IMR-90 (cell line): ENCODE results near the gene ALG8. TPM values are rescaled to one million over a fixed set of nuclear protein-coding genes. Genes with fewer than 3 reads are reported as not detected.

Experiments used
- ATAC-seq: fragments of 200-7000 bp; cut with Tn5 transposase; 2 replicates; pipeline ENCODE4 v1.9.1; 2020; ENCODE audit warnings: low read depth, mild to moderate bottlenecking, moderate library complexity
- BruUV-seq: library from RNA; stranded (reverse); fragments of 400-500 nt; replicated peaks from 2 replicates; lab custom pipeline; 2021; lab: Mats Ljungman, UMichigan
- CTCF ChIA-PET: fragments of 300-600 bp; formaldehyde crosslinking; extraction: SDS; loops from one replicate; lab custom pipeline; 2021; ENCODE audit warnings: antibody characterized with exemption; lab: Yijun Ruan, JAX
- POLR2A ChIA-PET: fragments of 300-600 bp; sonication (Branson Sonifier 250); formaldehyde crosslinking; loops from one replicate; lab custom pipeline; 2022; ENCODE audit warnings: antibody characterized with exemption; ENCODE audit not compliant: unreplicated experiment; lab: Charles Lee
- DNase-seq: peaks from one replicate; pipeline ENCODE4 v3.0.0; 2013
- H2AFZ ChIP-seq: replicated peaks from 2 replicates; pipeline ENCODE3; 2013; ENCODE audit warnings: low read length, mild to moderate bottlenecking; ENCODE audit not compliant: poor library complexity
- H2AK5ac ChIP-seq: 2 replicates; pipeline ENCODE4 v1.6.1; 2013; ENCODE audit warnings: low read depth, low read length, inconsistent platforms
- H2AK9ac ChIP-seq: replicated peaks from 2 replicates; pipeline ENCODE3; 2013; ENCODE audit warnings: mild to moderate bottlenecking, low read depth, low read length, moderate library complexity; ENCODE audit not compliant: poor library complexity
- H2BK120ac ChIP-seq: 2 replicates; pipeline ENCODE4 v1.6.1; 2013; ENCODE audit warnings: low read depth, low read length, inconsistent platforms
- H2BK15ac ChIP-seq: 3 replicates; pipeline ENCODE4 v1.6.1; 2013; ENCODE audit warnings: low read depth, low read length, inconsistent platforms
- H2BK20ac ChIP-seq: 2 replicates; pipeline ENCODE4 v1.6.1; 2013; ENCODE audit warnings: low read depth, mild to moderate bottlenecking, inconsistent platforms, low read length, moderate library complexity
- H2BK5ac ChIP-seq: 2 replicates; pipeline ENCODE4 v1.6.1; 2013; ENCODE audit warnings: mild to moderate bottlenecking, low read depth, low read length, inconsistent platforms; ENCODE audit not compliant: poor library complexity, severe bottlenecking
- H3K14ac ChIP-seq: replicated peaks from 2 replicates; pipeline ENCODE4 v1.6.1; 2013; ENCODE audit warnings: low read depth, low read length, inconsistent platforms
- H3K18ac ChIP-seq: 2 replicates; pipeline ENCODE4 v1.6.1; 2013; ENCODE audit warnings: low read depth, low read length, control low read depth
- H3K23ac ChIP-seq: 2 replicates; pipeline ENCODE4 v1.6.1; 2013; ENCODE audit warnings: low read depth, low read length, inconsistent platforms
- H3K27ac ChIP-seq: 2 replicates; pipeline ENCODE4 v1.5.1; 2013; ENCODE audit warnings: mild to moderate bottlenecking, control low read depth, low read length; ENCODE audit not compliant: insufficient read depth
- H3K27me3 ChIP-seq: 2 replicates; pipeline ENCODE4 v1.6.1; 2013; ENCODE audit warnings: low read length; ENCODE audit not compliant: control insufficient read depth, insufficient read depth
- H3K36me3 ChIP-seq: 2 replicates; pipeline ENCODE4 v1.6.1; 2013; ENCODE audit warnings: low read length, mixed read lengths; ENCODE audit not compliant: control insufficient read depth, insufficient read depth
- H3K4ac ChIP-seq: 2 replicates; pipeline ENCODE4 v1.6.1; 2013; ENCODE audit warnings: low read depth, low read length, inconsistent platforms
- H3K4me1 ChIP-seq: 2 replicates; pipeline ENCODE4 v1.6.1; 2013; ENCODE audit warnings: low read length, mixed read lengths; ENCODE audit not compliant: control insufficient read depth, insufficient read depth
- H3K4me2 ChIP-seq: 2 replicates; pipeline ENCODE4 v1.6.1; 2013; ENCODE audit warnings: low read depth, mild to moderate bottlenecking, control low read depth, low read length, moderate library complexity
- H3K4me3 ChIP-seq: 2 replicates; pipeline ENCODE4 v1.5.1; 2013; ENCODE audit warnings: low read depth, mild to moderate bottlenecking, control low read depth, low read length, moderate library complexity; ENCODE audit not compliant: insufficient read depth
- H3K56ac ChIP-seq: 2 replicates; pipeline ENCODE4 v1.6.1; 2013; ENCODE audit warnings: low read length, inconsistent platforms; ENCODE audit not compliant: insufficient read depth; ENCODE audit errors: extremely low read depth
- H3K79me1 ChIP-seq, 2 experiments: 2 replicates each; pipeline ENCODE4 v1.6.1; 2013; ENCODE audit warnings: low read length in 2 of 2, inconsistent platforms in 1 of 2, low read depth in 1 of 2
- H3K9ac ChIP-seq: 2 replicates; pipeline ENCODE4 v1.6.1; 2013; ENCODE audit warnings: low read depth, low read length, control low read depth
- H3K9me1 ChIP-seq: 2 replicates; pipeline ENCODE4 v1.6.1; 2013; ENCODE audit warnings: low read length, inconsistent platforms; ENCODE audit not compliant: insufficient read depth
- H3K9me3 ChIP-seq: 2 replicates; pipeline ENCODE4 v1.6.1; 2013; ENCODE audit warnings: low read length; ENCODE audit not compliant: control insufficient read depth, insufficient read depth
- H4K20me1 ChIP-seq: 2 replicates; pipeline ENCODE4 v1.6.1; 2013; ENCODE audit warnings: low read length, inconsistent platforms; ENCODE audit not compliant: insufficient read depth
- H4K5ac ChIP-seq: 2 replicates; pipeline ENCODE4 v1.6.1; 2013; ENCODE audit warnings: mild to moderate bottlenecking, low read depth, low read length, control low read depth
- H4K8ac ChIP-seq, 2 experiments: 2 replicates each; pipeline ENCODE4 v1.6.1; 2013; ENCODE audit warnings: low read depth in 2 of 2, low read length in 2 of 2, control low read depth in 1 of 2, inconsistent platforms in 1 of 2
- H4K91ac ChIP-seq: 2 replicates; pipeline ENCODE4 v1.6.1; 2013; ENCODE audit warnings: low read depth, low read length, inconsistent platforms; ENCODE audit not compliant: insufficient read depth
- CHD1 ChIP-seq: IDR thresholded peaks from 2 replicates; pipeline ENCODE4 v1.6.1; 2012; ENCODE audit warnings: low read depth, low read length, improper control_type of control experiment
- POLR2A ChIP-seq: IDR thresholded peaks from 2 replicates; pipeline ENCODE4 v1.6.1; 2012; ENCODE audit warnings: mild to moderate bottlenecking, low read depth, low read length
- RFX5 ChIP-seq: IDR thresholded peaks from 2 replicates; pipeline ENCODE4 v1.8.0; 2012; ENCODE audit warnings: low read depth, mild to moderate bottlenecking, low read length, moderate library complexity
- WGBS, 2 experiments: methylation state at CpG; one replicate each; pipeline versions ENCODE4 v1.1.5 to v1.1.7; 2013; ENCODE audit warnings: missing lambda C conversion rate in 2 of 2; ENCODE audit not compliant: insufficient read length in 1 of 2; ENCODE audit errors: extremely low coverage in 2 of 2; 5-methylcytosine and 5-hydroxymethylcytosine counted together
- dilution Hi-C: fragments of 300-500 bp; cut with HindIII; formaldehyde crosslinking; loops from one replicate; pipeline ENCODE4 v1.14.3; 2018; ENCODE audit warnings: low sequenced_read_pairs; ENCODE audit not compliant: unreplicated experiment
- in situ Hi-C: fragments of 300-500 bp; cut with MboI; formaldehyde crosslinking; loops from 3 replicates; pipeline ENCODE4 v1.14.3; 2019; ENCODE audit warnings: low sequenced_read_pairs, inconsistent platforms, mixed read lengths
- intact Hi-C: fragments of 100-400 bp; cut with micrococcal nuclease; formaldehyde crosslinking; loops from 2 replicates; pipeline ENCODE4 v1.10.0; 2022
- polyA plus RNA-seq, 3 experiments: library from polyadenylated mRNA; depleted of rRNA; stranded (reverse); fragments of >200 nt; gene quantifications; 2 replicates each; pipeline ENCODE4 v1.2.3, GENCODE V29; 2012; ENCODE audit warnings: low replicate concordance in 1 of 3
- total RNA-seq: library from RNA; depleted of rRNA; stranded (reverse); fragments of >200 nt; gene quantifications from 2 replicates; pipeline ENCODE4 v1.2.3, GENCODE V29; 2012

ALG8 gene
- total and polyA plus RNA-seq, 2 of the 4 experiments (the other 2 are of a cell fraction): 27.8 to 31.8 TPM

DNA sequence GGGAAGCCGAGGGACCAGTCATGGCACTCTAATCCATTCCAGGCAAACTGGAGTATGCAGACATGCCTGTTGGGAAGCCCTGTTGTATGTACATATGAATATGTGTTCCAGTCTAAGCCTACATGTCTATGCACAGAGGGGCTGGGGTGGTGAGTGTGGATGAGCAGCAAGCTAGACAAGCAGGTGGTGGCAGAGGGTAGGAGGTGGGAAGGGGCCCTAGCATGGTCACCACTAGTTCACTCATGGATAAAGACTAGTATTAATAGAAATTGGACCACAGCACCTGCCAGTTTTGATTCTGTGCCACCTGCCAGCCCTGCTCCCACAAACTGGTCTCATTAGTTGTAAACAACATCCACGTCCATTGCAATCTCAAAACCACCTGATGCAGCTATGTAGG lies 74.2 kb downstream of the ALG8 start:
- Histone ChIP-seq H3K9me1 (peaks cover 3% of the 10 kb centered on the region; the same call in 1 of the 2 replicates), H3K4me2 (no peak overlapping the region), H4K5ac (no peak overlapping the region), H3K18ac (no peak overlapping the region), H3K79me1 (peaks cover 12 to 31% of the 10 kb centered on the region in 2 experiments; a peak in 3 of 4 replicates), H2AK9ac (no peak overlapping the region), H3K14ac (no peak overlapping the region), H2BK120ac (no peak overlapping the region), H3K4ac (no peak overlapping the region), H2AK5ac (no peak overlapping the region), H3K9me3 (no peaks in the 10 kb centered on the region), H3K36me3 (peaks cover 15% of the 10 kb centered on the region), H2BK15ac (no peak overlapping the region), H2BK5ac (no peak overlapping the region), H4K91ac (no peak overlapping the region), H3K27me3 (no peaks in the 10 kb centered on the region), H3K23ac (no peak overlapping the region), H2BK20ac (no peak overlapping the region), H3K56ac (no peak overlapping the region), H3K9ac (no peak overlapping the region), H3K27ac (no peak overlapping the region), H2AFZ (peak overlapping the region; percentile 28), H3K4me3 (no peak overlapping the region), H4K20me1 (peaks cover 3% of the 10 kb centered on the region; the same call in 1 of the 2 replicates), H3K4me1 (no peaks in the 10 kb centered on the region; the same call in none of the 2 replicates), H4K8ac (no peak overlapping the region)
- TF ChIP-seq CHD1 (no peak), RFX5 (no peak), POLR2A (no peak)
- intact Hi-C loops: no loop called here
- no peak for ATAC-seq
- dilution Hi-C loops: no loop called here
- no TSS peak for BruUV-seq
- POLR2A ChIA-PET: interaction anchor here (0.8 kb wide), 1 partner anchor 14 kb away, joined by 4 read pairs; the partner anchor contains the start of gene NDUFC2
- in situ Hi-C loops: no loop called here
- no peak for DNase-seq
- WGBS, 2 experiments: 100% methylated on average over 1 of the region's 2 CpGs; no CpG with 5 or more reads in 1 of the 2 experiments
- CTCF ChIA-PET: no interaction called here
